Measurements from ENCODE around the gene C19orf67. TPM values are rescaled to one million over a fixed set of nuclear protein-coding genes. Genes with fewer than 3 reads are reported as not detected.

The C19orf67 gene
- total and polyA plus RNA-seq, 2 of the 4 experiments (the other 2 are of a cell fraction): not detected

GRCh38 chr19:14113762-14114414, 28.3 kb upstream of the C19orf67 start:
- ATAC-seq (ENCODE audit: low read depth) (no peak), DNase-seq (no peak)
- H2AFZ ChIP-seq (replicated peaks; ENCODE audit: low read length, poor library complexity): no peak overlapping the region
- peaks cover 17% of the 10 kb centered on the region; the same call in 1 of the 2 replicates for H3K9me1 ChIP-seq (ENCODE audit: insufficient read depth, low read length)
- H3K4me3 ChIP-seq (ENCODE audit: insufficient read depth, low read depth, low read length): no peak overlapping the region
- H3K27me3 ChIP-seq (ENCODE audit: control insufficient read depth, insufficient read depth, low read length): no peaks in the 10 kb centered on the region
- H3K4ac ChIP-seq (ENCODE audit: low read depth, low read length): no peak overlapping the region
- no peak overlapping the region for H2BK20ac ChIP-seq (ENCODE audit: low read depth, low read length)
- peaks cover 20% of the 10 kb centered on the region for H3K4me1 ChIP-seq (ENCODE audit: control insufficient read depth, insufficient read depth, low read length)
- H3K36me3 ChIP-seq (ENCODE audit: control insufficient read depth, insufficient read depth, low read length): no peaks in the 10 kb centered on the region
- H3K4me2 ChIP-seq (ENCODE audit: low read depth, low read length): no peak overlapping the region
- TF ChIP-seq POLR2A (IDR thresholded peaks at IDR 0.05; ENCODE audit: low read depth, low read length): no peak
- TF ChIP-seq CTCF (conservative IDR thresholded peaks at IDR 0.05; ENCODE audit: low read depth, low read length): peak; percentile 36
- TF ChIP-seq MAZ (IDR thresholded peaks at IDR 0.05; ENCODE audit: borderline replicate concordance, low read depth, low read length): no peak
- TF ChIP-seq, protein P1, sequence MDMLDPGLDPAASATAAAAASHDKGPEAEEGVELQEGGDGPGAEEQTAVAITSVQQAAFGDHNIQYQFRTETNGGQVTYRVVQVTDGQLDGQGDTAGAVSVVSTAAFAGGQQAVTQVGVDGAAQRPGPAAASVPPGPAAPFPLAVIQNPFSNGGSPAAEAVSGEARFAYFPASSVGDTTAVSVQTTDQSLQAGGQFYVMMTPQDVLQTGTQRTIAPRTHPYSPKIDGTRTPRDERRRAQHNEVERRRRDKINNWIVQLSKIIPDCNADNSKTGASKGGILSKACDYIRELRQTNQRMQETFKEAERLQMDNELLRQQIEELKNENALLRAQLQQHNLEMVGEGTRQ (IDR thresholded peaks at IDR 0.05; ENCODE audit: low read depth, low read length): no peak
- no peak for TF ChIP-seq SMC3 (IDR thresholded peaks at IDR 0.05; ENCODE audit: low read depth, low read length)
- TF ChIP-seq CEBPB (IDR thresholded peaks at IDR 0.05; ENCODE audit: low read depth, low read length): no peak
- no peak overlapping the region for H3K56ac ChIP-seq (ENCODE audit: extremely low read depth, insufficient read depth, low read length)
- no peak overlapping the region for H3K23ac ChIP-seq (ENCODE audit: low read depth, low read length)
- H3K14ac ChIP-seq (replicated peaks; ENCODE audit: low read depth, low read length): no peak overlapping the region
- CTCF ChIA-PET: no interaction called here
- H2BK15ac ChIP-seq (ENCODE audit: low read depth, low read length): no peak overlapping the region
- H3K9ac ChIP-seq (ENCODE audit: low read depth, low read length): no peak overlapping the region
- H3K9me3 ChIP-seq (ENCODE audit: control insufficient read depth, insufficient read depth, low read length): no peaks in the 10 kb centered on the region
- peak overlapping the region; percentile 21 for H2AK9ac ChIP-seq (replicated peaks; ENCODE audit: low read depth, low read length, poor library complexity)
- peaks cover 10 to 71% of the 10 kb centered on the region in 2 experiments for H3K79me1 ChIP-seq (ENCODE audit: low read depth in 1 of 2, low read length in 2 of 2)
- no peak overlapping the region for H2BK5ac ChIP-seq (ENCODE audit: low read depth, low read length, poor library complexity, severe bottlenecking)
- no TSS peak for BruUV-seq (replicated peaks)
- no peak overlapping the region for H4K5ac ChIP-seq (ENCODE audit: low read depth, low read length)
- H4K20me1 ChIP-seq (ENCODE audit: insufficient read depth, low read length): peaks cover 8% of the 10 kb centered on the region
- no peak overlapping the region for H2BK120ac ChIP-seq (ENCODE audit: low read depth, low read length)
- no peak overlapping the region for H3K27ac ChIP-seq (ENCODE audit: insufficient read depth, low read length)
- peak overlapping the region in 1 of 2 experiments; percentile 83; a peak in 2 of 4 replicates for H4K8ac ChIP-seq (ENCODE audit: low read depth in 2 of 2, low read length in 2 of 2)
- POLR2A ChIA-PET (ENCODE audit: unreplicated experiment): no interaction called here
- no peak overlapping the region for H4K91ac ChIP-seq (ENCODE audit: insufficient read depth, low read depth, low read length)
- H2AK5ac ChIP-seq (ENCODE audit: low read depth, low read length): 0 out of 2 replicates have a peak overlapping the region, but pooled peaks have one; percentile 56
- dilution Hi-C loops (cut with HindIII; ENCODE audit: low sequenced_read_pairs, unreplicated experiment) (no loop called here), in situ Hi-C loops (cut with MboI; ENCODE audit: low sequenced_read_pairs) (no loop called here), intact Hi-C loops (cut with micrococcal nuclease) (no loop called here)
- WGBS, 2 experiments (ENCODE audit: extremely low coverage in 2 of 2, insufficient read length in 1 of 2): 82% methylated on average over 7 of the region's 18 CpGs; no CpG with 5 or more reads in 1 of the 2 experiments
- H3K18ac ChIP-seq (ENCODE audit: low read depth, low read length): no peak overlapping the region

All from IMR-90 (cell line).